Stimulated activated CD8-positive, alpha-beta memory T cell treated with anti-CD3 and anti-CD28 coated beads, Interleukin-12 subunit alpha, Interleukin-12 subunit beta, amount 100 ng/mL, for 24 hours (primary cell): ENCODE measurements around the gene NEU4.
A peak's percentile ranks its signal among the peaks of the same experiment; 100 is the strongest.
"Not testable (repeated sequence)": the region's sequence is repeated elsewhere in the genome, so short reads cannot be mapped to it uniquely, and the experiment has no call there.

ENCODE experiments used
- DNase-seq: peaks from one replicate; pipeline ENCODE4 v3.0.0-alpha.2; 2020; ENCODE audit errors: extremely low read depth

NEU4 gene

DNA sequence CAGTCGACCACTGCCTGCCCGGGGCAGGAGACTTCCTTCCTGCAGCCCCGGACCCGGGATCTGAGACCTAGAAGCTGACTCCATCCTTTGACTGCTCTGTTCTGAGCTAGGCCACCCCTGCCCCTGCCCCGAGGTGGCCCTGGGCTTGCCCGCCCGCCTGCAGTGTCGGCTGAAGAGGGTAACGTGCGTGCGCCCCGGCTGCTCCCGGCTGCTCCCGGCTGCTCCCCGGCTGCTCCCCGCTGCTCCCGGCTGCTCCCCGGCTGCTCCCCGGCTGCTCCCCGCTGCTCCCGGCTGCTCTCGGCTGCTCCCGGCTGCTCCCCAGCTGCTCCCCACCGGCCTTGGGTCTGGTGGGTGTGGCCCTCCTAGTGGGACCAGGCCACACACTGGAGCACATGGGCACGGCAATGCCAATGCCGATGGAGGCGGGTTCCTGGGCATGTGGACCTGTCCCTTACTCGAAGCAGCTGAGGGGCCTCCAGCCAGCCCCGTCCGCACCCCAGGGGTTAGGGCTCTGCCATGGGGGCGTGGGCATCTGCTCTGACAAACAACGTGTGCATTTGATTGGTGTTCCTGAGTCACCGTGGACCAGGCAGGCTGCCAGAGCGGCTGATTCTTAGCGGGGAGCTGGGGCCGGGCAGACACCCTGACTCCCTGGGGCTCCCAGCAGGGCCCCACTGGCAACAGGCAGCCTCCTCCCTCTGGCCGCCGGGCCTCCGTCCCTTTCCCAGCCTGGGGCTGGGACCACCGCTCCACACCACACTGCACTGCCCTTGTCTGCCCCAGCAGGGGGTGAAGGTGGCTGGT, 34.4 kb upstream of the NEU4 start:
- no peak for DNase-seq

DNA sequence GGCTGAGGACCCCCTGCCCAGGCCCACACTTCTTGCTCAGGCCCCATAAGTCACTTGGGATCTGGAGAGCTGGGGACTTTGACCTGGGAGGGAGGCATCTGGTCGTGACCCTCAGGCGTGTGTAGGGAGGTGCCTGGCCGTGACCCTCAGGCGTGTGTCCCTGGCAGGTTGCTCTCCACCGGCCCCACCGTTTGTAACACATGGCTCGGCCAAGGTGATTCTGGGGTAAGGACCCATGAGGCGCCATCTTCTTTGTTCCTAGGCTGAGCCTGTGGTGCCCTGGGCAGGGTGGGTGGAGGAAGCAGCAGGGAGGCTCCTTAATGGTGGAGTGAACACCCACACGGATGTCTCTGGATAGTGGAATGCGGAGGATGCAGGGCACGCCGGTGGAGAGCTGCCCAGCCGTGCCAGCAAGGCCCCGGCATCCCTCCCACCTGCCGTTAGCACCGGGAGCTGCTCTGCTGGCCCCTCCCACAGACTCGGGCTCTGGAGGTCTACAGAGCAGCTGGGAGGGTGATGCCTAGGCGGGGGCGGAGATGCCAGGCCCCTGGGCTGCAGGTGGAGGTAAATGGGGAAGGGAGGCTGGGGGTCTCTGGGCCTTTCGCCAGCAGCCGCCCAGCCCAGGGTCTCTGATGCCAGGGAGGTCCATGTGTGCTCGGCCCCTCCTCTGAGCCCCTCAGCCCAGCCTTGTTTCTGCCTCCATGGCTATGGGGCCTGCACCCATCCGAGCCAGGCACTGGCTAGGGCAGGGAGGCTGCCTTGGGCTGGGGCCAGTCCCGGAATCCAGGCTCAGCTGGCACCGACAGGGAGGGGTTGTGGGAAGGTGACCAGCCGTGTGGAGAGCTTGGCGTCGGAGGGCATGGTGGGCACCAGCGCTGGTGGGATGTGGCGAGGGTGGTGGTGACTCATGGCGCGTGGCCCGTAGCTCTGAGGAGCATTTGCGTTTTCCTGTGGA, 33.5 kb upstream of the NEU4 start:
- no peak for DNase-seq

- no peak for DNase-seq
These were observed 32.4 kb upstream of the NEU4 start, which contains the start of gene GAL3ST2 for GRCh38 chr2:241776336-241777169. Gene GAL3ST2, plus strand, starts transcription at chr2:241776822. Its CDS starts 134 bp downstream, at chr2:241776956.

DNA sequence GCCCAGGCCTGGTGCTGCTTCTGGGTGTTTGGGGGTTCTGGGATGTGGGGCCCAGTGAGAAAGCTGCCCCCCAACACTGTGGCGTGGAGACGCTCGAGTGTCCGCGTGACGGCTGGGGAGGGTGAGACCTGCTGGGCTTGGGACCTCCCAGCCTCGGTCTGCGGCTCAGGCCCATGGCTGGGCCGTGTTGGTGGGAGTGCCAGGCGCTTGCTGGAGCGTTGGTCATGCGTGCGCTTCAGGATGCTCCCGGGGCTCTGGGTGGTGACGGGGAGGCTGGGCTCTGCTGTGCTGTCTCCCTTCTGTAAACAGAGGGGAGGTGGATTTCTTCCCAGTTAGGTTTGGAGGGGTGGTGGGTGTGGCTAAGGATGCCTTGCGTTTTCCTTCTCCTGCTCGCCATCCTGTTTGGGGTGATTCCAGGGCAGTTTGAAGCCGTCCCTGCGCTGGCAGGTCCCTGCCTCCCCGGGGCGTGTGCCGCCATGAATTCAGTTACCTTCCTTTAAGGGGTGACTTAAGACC, 31.8 kb upstream of the NEU4 start:
- no peak for DNase-seq

- DNase-seq: no peak
These were observed 31.0 kb upstream of the NEU4 start for GRCh38 chr2:241777686-241778627.

DNA sequence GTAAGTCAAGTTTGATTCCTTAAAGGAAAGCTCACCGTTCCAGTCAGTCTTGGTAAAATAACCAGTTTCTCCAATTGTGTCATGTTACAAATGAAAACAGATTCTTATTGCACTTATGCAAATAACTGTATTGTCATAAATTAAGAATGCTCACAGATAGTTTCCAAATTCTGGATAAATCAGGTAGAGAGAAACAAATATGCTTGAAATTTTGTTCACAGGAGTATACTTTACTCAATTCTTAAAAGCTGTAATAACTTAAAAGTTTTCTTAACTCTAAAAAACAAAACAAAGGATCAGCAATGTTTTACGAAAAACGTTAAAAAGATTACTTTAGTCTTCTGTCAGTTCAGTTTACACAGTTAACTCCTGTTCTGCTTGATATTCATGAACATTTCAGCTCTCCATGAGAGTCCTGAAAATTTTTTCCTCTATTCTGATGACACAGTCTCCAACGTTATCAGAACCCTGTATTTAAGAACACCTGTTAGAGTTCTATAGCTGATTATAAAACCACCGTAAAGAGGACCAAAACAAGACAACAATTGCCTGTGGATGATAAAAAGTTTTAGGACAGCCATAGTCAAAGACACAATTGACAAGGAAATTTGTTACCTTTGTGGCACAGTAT, 27.9 kb upstream of the NEU4 start:
- no peak for DNase-seq

GRCh38 chr2:241782053-241782452, 26.9 kb upstream of the NEU4 start:
- not testable (repeated sequence) for DNase-seq

GRCh38 chr2:241788135-241788534, 20.9 kb upstream of the NEU4 start:
- no peak for DNase-seq

GRCh38 chr2:241788572-241788971, 20.4 kb upstream of the NEU4 start:
- DNase-seq: peak; percentile 36

GRCh38 chr2:241791385-241791784, 17.6 kb upstream of the NEU4 start:
- DNase-seq: not testable (repeated sequence)

GRCh38 chr2:241793385-241793784, 15.6 kb upstream of the NEU4 start:
- DNase-seq: no peak

- DNase-seq: no peak
These were observed 14.7 kb upstream of the NEU4 start for GRCh38 chr2:241794250-241794823.

GRCh38 chr2:241795021-241795999, 13.7 kb upstream of the NEU4 start:
- DNase-seq: no peak

GRCh38 chr2:241796209-241796608, 12.8 kb upstream of the NEU4 start:
- no peak for DNase-seq

DNA sequence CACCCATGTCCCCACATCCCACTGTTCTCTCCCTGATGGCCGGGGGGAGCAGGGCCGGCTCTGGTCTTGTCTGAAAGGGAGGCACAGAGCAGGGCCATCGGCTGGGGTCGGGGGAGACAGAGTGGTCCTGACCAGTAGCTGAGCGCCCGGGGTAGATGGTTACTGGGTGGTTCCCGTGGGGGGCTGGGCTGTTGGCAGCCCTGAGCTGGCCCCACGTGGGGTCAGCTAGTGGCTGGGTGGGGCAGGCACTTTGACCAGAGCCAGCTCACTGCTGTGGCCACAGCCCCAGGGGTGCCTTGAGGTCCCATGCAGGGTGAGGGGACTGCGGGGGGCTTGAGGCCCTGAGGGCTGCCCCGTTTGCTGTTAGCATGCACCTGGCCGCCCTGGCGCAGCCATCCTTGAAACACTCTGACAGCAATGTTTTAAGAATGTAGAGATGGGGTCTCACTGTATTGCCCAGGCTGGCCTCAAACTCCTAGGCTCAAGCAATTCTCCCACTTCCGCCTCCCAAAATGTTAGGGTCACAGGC, 12.3 kb upstream of the NEU4 start:
- no peak for DNase-seq

DNA sequence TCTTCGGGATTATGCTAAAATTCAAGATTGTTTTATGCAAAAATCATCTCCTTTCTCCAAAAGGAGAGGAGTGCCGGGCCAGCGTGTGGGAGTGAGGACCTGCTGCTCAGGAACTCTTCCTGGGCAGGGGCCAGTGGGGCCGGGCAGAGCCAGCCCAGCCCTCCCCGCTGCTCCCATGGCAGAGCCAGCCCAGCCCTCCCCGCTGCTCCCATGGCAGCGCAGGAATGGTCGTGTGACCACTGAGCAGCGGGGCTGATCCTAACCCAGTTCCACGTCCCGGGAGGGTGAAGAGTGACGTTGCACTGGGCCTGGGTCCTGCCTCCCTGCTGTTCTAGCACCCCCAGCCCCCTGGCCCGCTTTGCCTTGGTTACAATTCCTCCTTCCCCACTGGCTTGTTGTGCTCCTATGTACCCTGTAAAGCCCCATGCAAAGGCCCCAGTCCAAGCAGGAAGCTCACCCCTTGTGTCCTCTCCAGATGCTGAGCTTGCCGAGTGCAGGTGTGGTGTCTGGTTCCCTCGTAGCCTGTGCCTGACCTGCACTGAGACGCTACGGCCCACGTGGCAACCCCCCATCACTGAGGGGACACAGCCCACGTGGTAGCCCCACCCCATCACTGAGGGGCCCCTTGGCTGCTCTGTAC, 11.4 kb upstream of the NEU4 start:
- no peak for DNase-seq

DNA sequence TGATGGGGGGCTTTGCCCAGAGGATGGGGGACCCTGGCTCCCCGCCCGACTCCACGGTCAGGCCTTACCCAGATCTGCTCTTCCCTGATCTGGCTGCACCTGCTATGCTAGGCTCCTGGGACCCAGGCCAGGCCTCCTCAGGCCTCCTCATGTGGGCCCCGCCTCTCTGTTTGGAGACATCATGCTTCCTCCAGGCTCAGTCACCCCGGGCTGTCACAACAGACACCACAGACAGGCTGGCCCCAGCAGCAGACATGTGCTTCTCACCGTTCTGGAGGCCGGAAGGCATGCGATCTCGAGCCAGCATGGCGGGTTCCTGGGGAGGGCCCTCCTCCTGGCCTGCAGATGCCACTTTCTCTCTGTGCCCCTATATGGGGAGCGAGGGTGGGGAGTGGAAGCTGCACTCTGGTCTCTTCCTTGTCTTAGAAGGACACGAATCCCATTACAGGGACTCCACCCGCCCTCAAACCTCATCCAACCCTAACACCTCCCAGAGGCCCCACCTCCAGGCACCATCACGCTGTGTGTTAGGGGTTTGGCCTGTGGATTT, 10.8 kb upstream of the NEU4 start:
- DNase-seq: no peak
